Measurements from ENCODE around the gene ZFX.
"Not testable (repeated sequence)": the region's sequence is repeated elsewhere in the genome, so short reads cannot be mapped to it uniquely, and the experiment has no call there.

ZFX gene

GRCh38 chrX:24149351-24150050 is at the start of gene ZFX:
Gene ZFX, plus strand, starts transcription at chrX:24149729. Its CDS starts 23,014 bp downstream, at chrX:24172743.
- peak; percentile 78 for DNase-seq

GRCh38 chrX:24100713-24101112 is 48.8 kb upstream of the ZFX start:
- DNase-seq, result no peak

GRCh38 chrX:24110069-24110468 is 39.5 kb upstream of the ZFX start:
- DNase-seq, result no peak

GRCh38 chrX:24113181-24113580 is 36.3 kb upstream of the ZFX start:
- no peak for DNase-seq

GRCh38 chrX:24117258-24117657 is 32.3 kb upstream of the ZFX start:
- DNase-seq, result no peak

- DNase-seq, result no peak
Measured at GRCh38 chrX:24124244-24124799, 25.2 kb upstream of the ZFX start.

GRCh38 chrX:24125028-24125612 is 24.4 kb upstream of the ZFX start:
- no peak for DNase-seq

GRCh38 chrX:24131476-24131875 is 18.1 kb upstream of the ZFX start:
- DNase-seq, result no peak

- no peak for DNase-seq
Measured at GRCh38 chrX:24133312-24133711, 16.2 kb upstream of the ZFX start.

GRCh38 chrX:24135768-24136167 is 13.8 kb upstream of the ZFX start:
- DNase-seq, result not testable (repeated sequence)

- no peak for DNase-seq
Measured at GRCh38 chrX:24137192-24137591, 12.3 kb upstream of the ZFX start.

GRCh38 chrX:24143982-24144381 is 5.5 kb upstream of the ZFX start:
- DNase-seq, result not testable (repeated sequence)

- no peak for DNase-seq
Measured at GRCh38 chrX:24144528-24144927, 5.0 kb upstream of the ZFX start.

GRCh38 chrX:24145303-24146186 is 4.0 kb upstream of the ZFX start:
- no peak for DNase-seq

- no peak for DNase-seq
Measured at GRCh38 chrX:24146283-24146949, 3.1 kb upstream of the ZFX start.

- no peak for DNase-seq
Measured at GRCh38 chrX:24147165-24147564, 2.4 kb upstream of the ZFX start.

- no peak for DNase-seq
Measured at GRCh38 chrX:24148121-24148520, 1.4 kb upstream of the ZFX start.

- DNase-seq, result no peak
Measured at GRCh38 chrX:24148535-24149350, 786 bp upstream of the ZFX start.

- DNase-seq, result peak; percentile 92
Measured at GRCh38 chrX:24150051-24150790, 692 bp downstream of the ZFX start.

GRCh38 chrX:24150898-24151297 is 1.4 kb downstream of the ZFX start:
- no peak for DNase-seq

GRCh38 chrX:24151513-24151912 is 2.0 kb downstream of the ZFX start:
- DNase-seq, result no peak
